Activated CD4-positive, alpha-beta memory T cell treated with anti-CD3 and anti-CD28 coated beads, Interleukin-2, amount 10 ng/mL, durations not matched to agents 7 days and 5 days (primary cell): ENCODE results near the gene MRPS26. TPM values are rescaled to one million over a fixed set of nuclear protein-coding genes. Genes with fewer than 3 reads are reported as not detected.

ENCODE experiments used
- CTCF ChIA-PET: fragments of 350-600 bp; sonication (Branson Sonifier 250); formaldehyde crosslinking; loops from one replicate; lab custom pipeline; 2021; ENCODE audit warnings: antibody characterized with exemption, inconsistent platforms; lab: Charles Lee
- POLR2A ChIA-PET: fragments of 350-600 bp; sonication (Branson Sonifier 250); formaldehyde crosslinking; loops from one replicate; lab custom pipeline; 2021; ENCODE audit warnings: antibody characterized with exemption; lab: Charles Lee
- DNase-seq: peaks from one replicate; pipeline ENCODE4 v3.0.0-alpha.2; 2020
- H3K27ac Mint-ChIP-seq: one replicate; pipeline ENCODE4 v1.8.0; 2021; ENCODE audit warnings: mild to moderate bottlenecking, mixed read lengths
- H3K27me3 Mint-ChIP-seq: one replicate; pipeline ENCODE4 v1.8.0; 2021; ENCODE audit warnings: mixed read lengths
- H3K36me3 Mint-ChIP-seq: one replicate; pipeline ENCODE4 v1.8.0; 2021; ENCODE audit warnings: low read depth, mixed read lengths
- H3K4me1 Mint-ChIP-seq: one replicate; pipeline ENCODE4 v1.8.0; 2021; ENCODE audit warnings: mixed read lengths
- H3K4me3 Mint-ChIP-seq: one replicate; pipeline ENCODE4 v1.8.0; 2021; ENCODE audit warnings: mild to moderate bottlenecking, mixed read lengths
- H3K9me3 Mint-ChIP-seq: one replicate; pipeline ENCODE4 v1.8.0; 2021; ENCODE audit warnings: mixed read lengths
- total RNA-seq, 2 experiments: library from RNA; stranded (reverse); gene quantifications; one replicate each; pipeline ENCODE4 v1.2.3, GENCODE V29; 2021

MRPS26 gene
- total RNA-seq, 2 experiments from 2014 or later: 33.7 to 35.3 TPM

GRCh38 chr20:3084283-3084985 is 38.6 kb downstream of the MRPS26 start, which contains the start of gene AVP:
AVP (minus strand) TSS chr20:3084724; CDS start chr20:3084674, 50 bp downstream.
- no peaks in the 10 kb centered on the region for H3K36me3 Mint-ChIP-seq
- H3K4me1 Mint-ChIP-seq: peaks cover 10% of the 10 kb centered on the region
- H3K27me3 Mint-ChIP-seq: peaks cover 55% of the 10 kb centered on the region
- POLR2A ChIA-PET: no interaction called here
- no peak within 1 kb of the TSS for H3K4me3 Mint-ChIP-seq
- H3K27ac Mint-ChIP-seq: no peak within 1 kb of the TSS
- CTCF ChIA-PET: interaction anchor here (0.6 kb wide), 1 partner anchor 31 kb away, joined by 3 read pairs; no protein-coding TSS in a partner anchor
- DNase-seq: no peak
- H3K9me3 Mint-ChIP-seq: no peaks in the 10 kb centered on the region

- H3K27ac Mint-ChIP-seq: no peak overlapping the region
- H3K9me3 Mint-ChIP-seq: no peaks in the 10 kb centered on the region
- H3K4me1 Mint-ChIP-seq: peaks cover 10% of the 10 kb centered on the region
- H3K36me3 Mint-ChIP-seq: no peaks in the 10 kb centered on the region
- H3K4me3 Mint-ChIP-seq: no peak overlapping the region
- no peak for DNase-seq
- POLR2A ChIA-PET: no interaction called here
- CTCF ChIA-PET: no interaction called here
- peaks cover 56% of the 10 kb centered on the region for H3K27me3 Mint-ChIP-seq
Observed at GRCh38 chr20:3084986-3085360, 39.1 kb downstream of the MRPS26 start.

DNA sequence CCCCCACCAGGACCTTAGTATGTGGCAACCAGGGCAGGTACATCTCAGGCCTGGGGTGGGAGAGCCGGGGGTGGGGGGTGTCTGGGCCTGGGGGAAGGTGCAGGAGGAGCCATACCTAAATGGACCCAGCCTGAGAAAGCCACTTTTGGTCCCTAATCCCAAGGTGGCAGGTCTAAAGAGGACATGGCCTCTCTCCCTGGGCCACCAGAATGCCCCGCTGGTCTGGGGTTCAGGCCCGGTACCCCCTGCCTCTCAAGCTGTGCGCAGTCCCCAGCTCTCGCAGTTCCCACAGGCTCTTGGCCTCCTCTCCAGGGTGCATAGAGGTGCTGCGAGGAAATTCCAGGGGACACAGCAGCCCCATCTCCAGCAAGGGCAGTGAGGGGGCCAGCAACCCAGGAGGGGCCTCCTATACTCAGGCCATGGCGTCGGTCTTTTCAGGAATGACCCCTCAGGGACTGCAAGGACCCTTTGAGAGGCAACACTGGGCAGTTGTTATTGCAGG is 39.8 kb downstream of the MRPS26 start:
- Mint-ChIP-seq H3K4me3 (no peak overlapping the region), H3K27me3 (peaks cover 57% of the 10 kb centered on the region), H3K27ac (no peak overlapping the region), H3K4me1 (peaks cover 15% of the 10 kb centered on the region), H3K9me3 (no peaks in the 10 kb centered on the region), H3K36me3 (no peaks in the 10 kb centered on the region)
- ChIA-PET POLR2A (no interaction called here), CTCF (no interaction called here)
- no peak for DNase-seq

GRCh38 chr20:3088031-3088430 is 42.2 kb downstream of the MRPS26 start:
- Mint-ChIP-seq H3K9me3 (no peaks in the 10 kb centered on the region), H3K4me3 (no peak overlapping the region), H3K27me3 (peaks cover 50% of the 10 kb centered on the region), H3K27ac (no peak overlapping the region), H3K4me1 (peaks cover 18% of the 10 kb centered on the region), H3K36me3 (no peaks in the 10 kb centered on the region)
- CTCF ChIA-PET: interaction anchor here (0.9 to 1.7 kb wide), 2 partner anchors 10 to 28 kb away, joined by 4 read pairs; no protein-coding TSS in a partner anchor
- POLR2A ChIA-PET: no interaction called here
- DNase-seq: no peak

DNA sequence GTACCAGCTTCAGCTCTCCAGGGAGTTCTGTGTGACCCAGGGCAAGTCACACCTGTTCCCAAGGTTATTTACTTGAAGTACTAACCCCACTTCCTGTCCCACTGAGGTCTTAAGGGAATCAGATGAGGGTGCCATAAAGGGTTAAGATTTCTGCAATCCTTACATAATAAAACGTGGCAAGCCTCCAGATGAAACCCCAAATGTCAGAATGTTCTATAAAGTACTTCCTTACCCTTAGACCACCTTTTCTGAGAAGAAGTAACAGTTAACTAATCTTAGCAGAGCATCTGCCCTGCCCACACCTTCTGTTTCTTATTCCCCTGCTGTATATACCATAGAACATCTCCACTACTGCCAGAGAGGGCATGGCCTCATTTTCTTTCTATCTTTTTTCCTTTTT is 44.7 kb downstream of the MRPS26 start:
- Mint-ChIP-seq H3K27me3 (peaks cover 35% of the 10 kb centered on the region), H3K36me3 (no peaks in the 10 kb centered on the region), H3K27ac (no peak overlapping the region), H3K4me1 (peaks cover 21% of the 10 kb centered on the region), H3K9me3 (no peaks in the 10 kb centered on the region), H3K4me3 (no peak overlapping the region)
- ChIA-PET CTCF (interaction anchor here (0.7 to 1.0 kb wide), 2 partner anchors 21 to 377 kb away, joined by 3 read pairs; no protein-coding TSS in a partner anchor), POLR2A (no interaction called here)
- DNase-seq: no peak

- H3K36me3 Mint-ChIP-seq: no peaks in the 10 kb centered on the region
- peaks cover 39% of the 10 kb centered on the region for H3K27me3 Mint-ChIP-seq
- peak; percentile 31 for DNase-seq
- no peaks in the 10 kb centered on the region for H3K9me3 Mint-ChIP-seq
- POLR2A ChIA-PET: interaction anchor here (0.7 to 1.4 kb wide), 3 partner anchors 8 to 15 kb away, joined by 3 to 7 read pairs (median 3); no protein-coding TSS in a partner anchor
- peaks cover 21% of the 10 kb centered on the region for H3K4me1 Mint-ChIP-seq
- no peak overlapping the region for H3K27ac Mint-ChIP-seq
- CTCF ChIA-PET: interaction anchor here (1.0 to 1.4 kb wide), 2 partner anchors 15 to 16 kb away, joined by 3 to 5 read pairs; no protein-coding TSS in a partner anchor
- peak overlapping the region; percentile 74 for H3K4me3 Mint-ChIP-seq
Observed at GRCh38 chr20:3092611-3093379, 46.9 kb downstream of the MRPS26 start.

- CTCF ChIA-PET: no interaction called here
Observed at GRCh38 chr20:3093861-3094361, 48.1 kb downstream of the MRPS26 start.

GRCh38 chr20:3094848-3095629 is 49.2 kb downstream of the MRPS26 start:
- POLR2A ChIA-PET: no interaction called here

More at GRCh38 chr20:3093861-3094361, 48.1 kb downstream of the MRPS26 start:
- no peak for DNase-seq
- Mint-ChIP-seq H3K9me3 (no peaks in the 10 kb centered on the region), H3K4me3 (no peak overlapping the region), H3K27ac (no peak overlapping the region), H3K4me1 (peaks cover 21% of the 10 kb centered on the region), H3K27me3 (peaks cover 36% of the 10 kb centered on the region), H3K36me3 (no peaks in the 10 kb centered on the region)
- POLR2A ChIA-PET: interaction anchor here (1.2 kb wide), 1 partner anchor 8 kb away, joined by 4 read pairs; no protein-coding TSS in a partner anchor

More at GRCh38 chr20:3094848-3095629, 49.2 kb downstream of the MRPS26 start:
- Mint-ChIP-seq H3K9me3 (no peaks in the 10 kb centered on the region), H3K27ac (no peak overlapping the region), H3K27me3 (peaks cover 30% of the 10 kb centered on the region), H3K4me3 (no peak overlapping the region), H3K36me3 (no peaks in the 10 kb centered on the region), H3K4me1 (peaks cover 21% of the 10 kb centered on the region)
- no peak for DNase-seq
- CTCF ChIA-PET: interaction anchor here (1.7 kb wide), 1 partner anchor 18 kb away, joined by 4 read pairs; no protein-coding TSS in a partner anchor

Other genes starting within 250 kb of the MRPS26 start
- gene CPXM1, start 245.4 kb upstream of the MRPS26 start, total RNA-seq: under 1 TPM; 0.20 to 0.33 TPM
- gene C20orf141, start 231.1 kb upstream of the MRPS26 start, total RNA-seq: not detected
- not detected for gene TMEM239, start 229.7 kb upstream of the MRPS26 start, total RNA-seq
- gene PCED1A, start 205.4 kb upstream of the MRPS26 start, total RNA-seq: 10 to 100 TPM; 25.0 to 25.7 TPM
- gene VPS16, start 205.3 kb upstream of the MRPS26 start, total RNA-seq: 10 to 100 TPM; 49.7 to 53.0 TPM
- gene PTPRA, start 172.6 kb upstream of the MRPS26 start, total RNA-seq: 10 to 100 TPM; 66.9 to 71.5 TPM
- 1 to 10 TPM; 2.3 to 3.0 TPM for gene GNRH2, start 2.4 kb upstream of the MRPS26 start, total RNA-seq
- not detected for gene OXT, start 25.6 kb downstream of the MRPS26 start, total RNA-seq
- not detected for gene AVP, start 38.7 kb downstream of the MRPS26 start, total RNA-seq
- 10 to 100 TPM; 20.1 to 20.8 TPM for gene FASTKD5, start 113.8 kb downstream of the MRPS26 start, total RNA-seq
- gene UBOX5, start 113.8 kb downstream of the MRPS26 start, total RNA-seq: 10 to 100 TPM in 1 of 2 experiments, 1 to 10 TPM in 1; 8.4 to 10.7 TPM
- 1 to 10 TPM in 1 of 2 experiments, under 1 TPM in 1; 0.90 to 1.0 TPM for gene LZTS3, start 127.5 kb downstream of the MRPS26 start, total RNA-seq
- gene DDRGK1, start 158.6 kb downstream of the MRPS26 start, total RNA-seq: 10 to 100 TPM; 66.6 to 68.3 TPM
- 10 to 100 TPM; 42.3 to 49.2 TPM for gene ITPA, start 163.4 kb downstream of the MRPS26 start, total RNA-seq
- 1 to 10 TPM; 1.6 to 1.8 TPM for gene SLC4A11, start 193.1 kb downstream of the MRPS26 start, total RNA-seq